ENCODE measurements around the gene SLC17A5.
"Not testable (repeated sequence)": the region's sequence is repeated elsewhere in the genome, so short reads cannot be mapped to it uniquely, and the experiment has no call there.

SLC17A5 gene

GRCh38 chr6:73665686-73666319, 12.0 kb upstream of the SLC17A5 start:
- DNase-seq: no peak

GRCh38 chr6:73664701-73665100, 10.9 kb upstream of the SLC17A5 start:
- no peak for DNase-seq

GRCh38 chr6:73657201-73657600, 3.4 kb upstream of the SLC17A5 start:
- DNase-seq: peak; percentile 16 to 35

GRCh38 chr6:73656531-73657145, 2.8 kb upstream of the SLC17A5 start:
- DNase-seq: no peak

GRCh38 chr6:73655341-73655917, 1.6 kb upstream of the SLC17A5 start:
- no peak for DNase-seq

GRCh38 chr6:73652637-73653570, 888 bp downstream of the SLC17A5 start:
- peak; percentile 71 to 74 for DNase-seq

- no peak for DNase-seq
These were observed 4.0 kb downstream of the SLC17A5 start for GRCh38 chr6:73649783-73650182.

GRCh38 chr6:73648166-73648565, 5.6 kb downstream of the SLC17A5 start:
- no peak for DNase-seq

GRCh38 chr6:73644941-73645591, 8.7 kb downstream of the SLC17A5 start:
- DNase-seq: no peak

GRCh38 chr6:73644030-73644429, 9.8 kb downstream of the SLC17A5 start:
- no peak for DNase-seq

GRCh38 chr6:73642530-73642929, 11.3 kb downstream of the SLC17A5 start:
- DNase-seq: no peak

- DNase-seq: no peak
These were observed 13.5 kb downstream of the SLC17A5 start for GRCh38 chr6:73640179-73640750.

GRCh38 chr6:73639040-73639439, 14.8 kb downstream of the SLC17A5 start:
- DNase-seq: no peak

GRCh38 chr6:73637404-73637803, 16.4 kb downstream of the SLC17A5 start:
- DNase-seq: no peak

GRCh38 chr6:73636048-73636447, 17.7 kb downstream of the SLC17A5 start:
- no peak for DNase-seq

GRCh38 chr6:73632346-73632745, 21.4 kb downstream of the SLC17A5 start:
- DNase-seq: no peak

GRCh38 chr6:73631849-73632248, 21.9 kb downstream of the SLC17A5 start:
- DNase-seq: no peak

- DNase-seq: no peak
These were observed 23.4 kb downstream of the SLC17A5 start for GRCh38 chr6:73630401-73630800.

GRCh38 chr6:73624896-73625295, 28.9 kb downstream of the SLC17A5 start:
- DNase-seq: no peak

- DNase-seq: not testable (repeated sequence)
These were observed 30.3 kb downstream of the SLC17A5 start for GRCh38 chr6:73623480-73623879.

- DNase-seq: not testable (repeated sequence)
These were observed 35.7 kb downstream of the SLC17A5 start for GRCh38 chr6:73618082-73618481.

- no peak for DNase-seq
These were observed 39.0 kb downstream of the SLC17A5 start for GRCh38 chr6:73614802-73615201.
